DMS79 treated with DMSO at 0.1 percent for 48 hours (cell line): ENCODE data around the gene USP47.
A peak's percentile ranks its signal among the peaks of the same experiment; 100 is the strongest.

Experiments used
- DNase-seq: peaks from one replicate; lab custom pipeline; 2025; lab: John Stamatoyannopoulos, UW

Gene USP47

GRCh38 chr11:11867720-11868119 lies 25.9 kb downstream of the USP47 start:
- no peak for DNase-seq

DNA sequence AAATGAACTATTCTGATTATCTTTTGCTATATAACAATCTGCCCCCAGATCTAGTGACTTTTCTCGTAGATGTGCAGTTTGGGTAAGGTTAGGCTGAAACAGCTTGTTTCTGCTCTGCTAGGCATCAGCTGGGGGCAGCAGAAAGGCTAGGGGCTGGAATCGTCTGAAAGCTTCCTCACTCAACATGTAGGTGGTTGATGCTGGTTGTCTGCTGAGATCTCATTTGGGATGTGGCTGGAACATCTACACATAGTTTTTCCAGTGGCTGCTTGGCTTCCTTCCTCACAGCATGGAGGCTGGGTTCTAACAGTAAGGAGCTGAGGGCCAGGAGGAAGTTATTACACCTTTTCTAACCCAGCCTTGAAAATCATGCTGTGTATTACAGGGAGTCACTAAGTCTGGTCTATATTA lies 30.2 kb downstream of the USP47 start:
- no peak for DNase-seq

DNA sequence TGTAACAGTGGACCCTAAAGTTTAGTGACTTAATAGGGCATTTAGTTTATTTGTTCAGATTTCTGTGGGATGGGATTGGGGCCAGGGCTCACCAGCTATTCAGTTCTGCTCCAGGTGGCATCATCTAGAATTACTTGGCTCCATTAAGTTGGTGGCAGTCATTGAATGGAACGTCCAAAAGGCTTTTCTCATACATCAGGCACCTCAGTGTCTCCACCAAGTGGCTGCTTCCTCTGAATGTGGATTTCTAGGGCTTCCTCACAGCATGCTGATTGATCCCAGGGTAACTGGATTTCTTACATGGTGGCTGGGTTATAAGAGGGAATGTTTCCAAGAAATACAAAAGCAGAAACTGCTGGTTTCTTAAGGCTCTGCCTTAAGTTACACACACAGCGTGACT lies 34.7 kb downstream of the USP47 start:
- no peak for DNase-seq

DNA sequence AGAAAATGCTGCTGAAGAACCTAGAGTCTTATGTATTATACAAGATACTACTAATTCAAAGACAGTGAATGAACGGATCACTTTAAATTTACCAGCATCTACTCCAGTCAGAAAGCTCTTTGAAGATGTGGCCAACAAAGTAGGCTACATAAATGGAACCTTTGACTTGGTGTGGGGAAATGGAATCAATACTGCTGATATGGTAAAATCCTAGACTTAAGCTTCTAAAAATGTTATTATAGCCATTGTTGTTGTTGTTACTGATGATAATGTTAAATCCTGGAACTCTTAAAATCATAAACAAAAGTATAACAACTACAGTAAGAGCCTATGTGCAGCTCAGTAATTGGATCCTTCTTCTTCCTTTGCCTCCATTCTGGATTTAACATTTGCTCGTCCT lies 38.4 kb downstream of the USP47 start:
- no peak for DNase-seq

GRCh38 chr11:11882539-11882938 lies 40.8 kb downstream of the USP47 start:
- DNase-seq: no peak

DNA sequence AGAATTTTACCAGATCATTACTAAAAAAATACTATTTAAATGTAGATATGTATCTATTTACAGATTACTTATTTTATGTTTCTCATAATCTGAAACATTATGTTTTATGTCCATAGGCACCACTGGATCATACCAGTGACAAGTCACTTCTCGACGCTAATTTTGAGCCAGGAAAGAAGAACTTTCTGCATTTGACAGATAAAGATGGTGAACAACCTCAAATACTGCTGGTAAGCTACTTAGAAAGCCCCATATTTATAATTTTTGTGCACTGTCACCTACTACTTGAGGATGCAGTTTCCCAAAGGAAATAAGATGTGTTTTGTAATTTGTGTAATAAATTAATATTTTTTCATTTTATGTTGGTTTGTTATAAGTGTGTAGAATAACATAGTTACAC lies 42.6 kb downstream of the USP47 start:
- DNase-seq: no peak

DNA sequence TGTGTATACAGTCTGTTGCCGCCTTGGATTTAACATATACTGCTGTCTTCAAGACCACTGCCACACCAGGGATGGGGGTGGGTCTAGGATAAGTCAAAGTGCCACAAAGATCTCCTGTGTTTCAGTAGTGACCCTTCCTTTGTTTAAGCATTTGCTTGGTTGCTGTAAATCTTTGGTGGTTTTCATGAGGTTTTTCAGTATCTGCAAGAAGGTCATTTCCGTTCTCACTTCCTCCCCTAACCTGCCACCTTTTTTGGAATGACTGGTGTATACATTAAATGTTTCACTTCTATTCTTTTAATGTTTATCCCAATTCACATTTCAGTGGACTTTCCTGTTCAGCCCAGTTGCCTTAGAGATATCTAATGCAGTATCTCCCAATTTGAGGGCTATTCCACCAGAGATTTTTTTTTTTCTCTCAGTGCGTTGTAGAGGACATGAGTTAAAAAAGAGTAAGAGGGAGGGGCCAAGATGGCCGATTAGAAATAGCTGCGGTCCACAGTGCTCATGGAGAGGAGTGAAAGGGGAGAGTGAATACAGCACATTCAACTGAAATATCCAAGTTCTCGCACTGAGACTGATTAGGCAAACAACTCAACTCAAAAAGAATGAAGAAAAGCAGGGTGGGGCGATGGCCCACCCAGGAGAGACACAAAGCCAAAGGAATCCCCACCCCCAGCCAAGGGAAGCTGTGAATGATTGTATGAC lies 43.2 kb downstream of the USP47 start:
- no peak for DNase-seq

- DNase-seq: no peak
Measured at GRCh38 chr11:11894486-11894885, 52.7 kb downstream of the USP47 start.

- no peak for DNase-seq
Measured at GRCh38 chr11:11895672-11896071, 53.9 kb downstream of the USP47 start.

GRCh38 chr11:11898648-11899047 lies 56.9 kb downstream of the USP47 start:
- no peak for DNase-seq

GRCh38 chr11:11899401-11899800 lies 57.6 kb downstream of the USP47 start:
- no peak for DNase-seq

DNA sequence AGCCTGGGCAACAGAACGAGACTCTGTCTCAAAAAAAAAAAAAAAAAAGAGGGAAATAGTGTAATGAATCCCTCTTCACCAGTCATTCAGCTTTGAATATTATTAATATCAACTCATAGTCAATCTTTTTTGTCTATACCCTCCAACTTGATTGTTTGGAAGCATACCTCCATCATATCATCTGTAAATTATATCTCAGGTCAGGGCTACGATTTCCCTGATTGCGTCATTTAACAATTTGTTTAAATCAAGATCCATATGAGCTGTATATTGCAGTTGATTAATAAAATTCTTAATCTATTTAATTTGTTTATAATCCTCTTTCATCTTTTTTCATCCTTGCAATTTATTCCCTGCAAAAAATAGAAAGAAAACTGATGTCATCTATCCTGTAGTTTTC lies 60.2 kb downstream of the USP47 start:
- no peak for DNase-seq

DNA sequence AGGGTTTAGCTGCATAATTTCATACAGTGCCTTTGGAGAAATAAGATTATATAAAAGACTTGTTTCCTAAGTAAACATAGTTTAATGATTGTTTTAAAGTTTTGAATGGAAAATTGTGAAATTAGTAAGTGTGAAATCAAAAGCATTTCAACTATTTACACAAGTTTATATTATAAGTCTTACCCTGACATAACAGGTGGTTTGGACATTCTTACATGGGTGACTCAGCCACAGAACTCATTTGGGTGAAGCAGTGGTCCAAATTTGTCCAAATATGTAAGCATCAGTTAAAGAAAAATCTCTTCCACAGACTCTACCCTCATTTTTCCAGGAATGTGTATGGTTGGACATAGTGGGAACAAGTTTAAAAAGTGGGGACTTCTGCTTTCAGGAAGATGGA lies 68.0 kb downstream of the USP47 start:
- DNase-seq: no peak

DNA sequence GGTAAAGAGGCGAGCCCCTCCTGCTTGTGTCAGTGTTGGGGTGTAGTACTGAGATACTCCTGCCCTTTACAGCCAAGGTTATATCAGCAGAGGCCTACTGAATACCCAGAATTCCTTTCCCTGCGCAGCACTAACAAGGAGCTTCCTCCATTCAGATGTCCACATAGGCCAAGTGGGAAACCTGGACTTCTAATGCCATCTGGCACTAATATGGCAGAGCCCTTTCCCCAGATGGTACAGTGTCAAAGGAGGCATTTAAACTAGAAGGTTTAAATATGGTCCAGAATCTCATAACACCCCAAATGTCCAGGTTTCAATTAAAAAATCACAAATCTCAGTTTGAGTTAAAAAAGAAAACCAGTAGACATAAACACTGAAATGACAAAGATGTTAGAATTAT lies 68.8 kb downstream of the USP47 start:
- no peak for DNase-seq

GRCh38 chr11:11913395-11913794 lies 71.6 kb downstream of the USP47 start:
- no peak for DNase-seq

GRCh38 chr11:11915625-11916024 lies 73.9 kb downstream of the USP47 start:
- DNase-seq: no peak

DNA sequence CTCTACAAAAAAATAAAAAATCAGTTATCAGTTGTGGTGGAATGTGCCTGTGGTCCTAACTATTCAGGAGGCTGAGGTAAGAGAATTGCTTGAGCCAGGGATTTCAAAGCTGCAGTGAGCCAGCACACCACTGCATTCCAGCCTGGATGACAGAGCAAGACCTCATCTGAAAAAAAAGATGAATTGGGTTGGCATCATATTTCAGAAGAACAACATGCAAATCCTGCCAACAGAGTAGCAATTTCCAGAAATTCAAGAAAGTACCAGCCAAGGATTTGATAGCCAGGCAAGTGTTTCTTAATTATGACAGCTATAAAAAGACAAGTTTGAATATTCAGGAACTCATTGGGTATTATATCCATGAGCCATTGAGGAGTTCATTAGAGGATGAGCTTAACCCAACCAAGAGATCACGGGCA lies 75.2 kb downstream of the USP47 start:
- DNase-seq: no peak

DNA sequence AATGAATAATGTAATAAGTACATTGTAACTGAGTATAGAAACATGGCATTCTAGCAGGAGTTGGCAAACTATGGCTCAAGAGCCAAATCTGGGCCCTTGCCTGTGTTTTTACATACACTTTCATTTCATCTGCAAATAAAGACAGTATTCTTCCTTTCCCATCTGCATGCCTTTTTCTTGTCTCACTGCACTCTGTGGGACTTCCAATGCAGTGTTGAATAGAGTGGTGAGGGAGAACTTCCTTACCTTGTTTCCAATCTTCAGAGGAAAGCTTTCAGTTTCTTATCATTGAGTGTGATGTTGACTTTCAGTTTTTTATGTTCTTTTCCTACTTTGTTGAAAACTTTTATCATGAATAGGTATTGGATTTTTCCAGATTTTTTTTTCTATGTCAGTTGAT lies 82.1 kb downstream of the USP47 start:
- no peak for DNase-seq

GRCh38 chr11:11929920-11930319 lies 88.1 kb downstream of the USP47 start:
- DNase-seq: no peak

DNA sequence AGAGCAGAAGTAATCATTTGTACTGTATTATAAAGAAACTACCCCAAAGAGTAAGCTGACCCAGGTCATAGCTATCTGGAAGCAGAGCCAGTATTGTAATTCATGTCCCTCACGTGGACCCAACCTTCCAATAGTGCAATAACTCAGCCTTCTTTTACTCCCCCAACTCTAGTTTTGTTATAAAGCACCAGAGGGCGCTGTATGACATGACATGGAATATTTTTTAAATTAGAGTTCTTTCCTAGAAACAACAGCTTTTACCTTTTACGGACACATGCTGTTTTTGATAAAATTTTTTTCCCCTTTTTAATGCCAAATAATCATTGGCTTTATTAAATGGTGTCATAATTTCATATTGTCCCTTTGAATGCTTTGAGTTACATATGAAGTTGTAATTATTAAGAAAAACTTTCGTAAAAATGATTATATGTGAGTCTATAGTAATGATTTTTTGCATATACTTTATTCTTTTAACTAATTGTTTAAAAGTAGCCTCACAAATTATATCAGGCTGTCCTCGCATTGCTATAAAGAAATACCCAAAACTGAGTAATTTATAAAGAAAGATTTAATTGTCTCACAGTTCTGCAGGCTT lies 89.8 kb downstream of the USP47 start:
- peak; percentile 4 for DNase-seq

- no peak for DNase-seq
Measured at GRCh38 chr11:11935536-11935935, 93.8 kb downstream of the USP47 start.

GRCh38 chr11:11937433-11937832 lies 95.7 kb downstream of the USP47 start:
- DNase-seq: no peak

DNA sequence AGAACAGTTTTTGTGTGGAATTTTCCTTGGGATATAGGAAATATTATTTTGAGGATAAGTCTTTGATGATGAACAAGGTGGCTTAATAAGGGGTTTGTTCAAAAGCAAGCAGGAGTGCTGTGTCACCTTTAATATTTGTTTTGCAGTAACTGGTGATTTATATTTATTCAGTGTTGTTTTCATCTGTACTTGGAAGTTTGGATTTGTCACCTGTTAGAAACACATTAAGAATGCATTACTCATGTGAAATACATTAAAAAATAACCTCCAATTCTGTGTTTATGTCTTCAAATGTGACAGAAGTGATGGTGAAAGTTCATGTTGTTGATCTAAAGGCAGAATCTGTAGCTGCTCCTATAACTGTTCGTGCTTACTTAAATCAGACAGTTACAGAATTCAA lies 96.2 kb downstream of the USP47 start:
- no peak for DNase-seq

- DNase-seq: no peak
Measured at GRCh38 chr11:11940551-11940950, 98.8 kb downstream of the USP47 start.
